ENCODE data around the gene MSX1. TPM values are rescaled to one million over a fixed set of nuclear protein-coding genes. Genes with fewer than 3 reads are reported as not detected.

MSX1 gene
- total and polyA plus RNA-seq, 3 donors from 2014 or later, result 0.99 to 1.7 (median 1.7) TPM

DNA sequence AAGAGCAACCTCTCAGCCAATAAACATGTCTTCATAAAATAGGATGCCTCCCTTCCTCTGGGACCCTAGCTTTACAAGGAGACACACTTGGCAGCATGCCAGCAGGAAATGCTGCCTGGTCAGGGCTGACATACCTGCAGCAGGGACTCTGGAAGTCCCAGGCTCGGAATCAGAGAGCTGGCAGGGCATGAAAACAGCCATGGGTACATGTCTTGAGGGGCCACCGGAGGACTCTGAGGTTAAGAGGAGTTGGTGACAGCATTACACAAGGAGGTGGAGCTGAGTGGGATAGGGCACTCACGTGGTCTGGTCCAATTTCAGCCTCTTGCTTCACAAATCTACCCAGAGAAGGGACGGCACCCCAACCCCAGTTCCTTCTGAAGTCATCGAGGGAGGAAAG lies 15.7 kb downstream of the MSX1 start:
- TF ChIP-seq, protein P1, sequence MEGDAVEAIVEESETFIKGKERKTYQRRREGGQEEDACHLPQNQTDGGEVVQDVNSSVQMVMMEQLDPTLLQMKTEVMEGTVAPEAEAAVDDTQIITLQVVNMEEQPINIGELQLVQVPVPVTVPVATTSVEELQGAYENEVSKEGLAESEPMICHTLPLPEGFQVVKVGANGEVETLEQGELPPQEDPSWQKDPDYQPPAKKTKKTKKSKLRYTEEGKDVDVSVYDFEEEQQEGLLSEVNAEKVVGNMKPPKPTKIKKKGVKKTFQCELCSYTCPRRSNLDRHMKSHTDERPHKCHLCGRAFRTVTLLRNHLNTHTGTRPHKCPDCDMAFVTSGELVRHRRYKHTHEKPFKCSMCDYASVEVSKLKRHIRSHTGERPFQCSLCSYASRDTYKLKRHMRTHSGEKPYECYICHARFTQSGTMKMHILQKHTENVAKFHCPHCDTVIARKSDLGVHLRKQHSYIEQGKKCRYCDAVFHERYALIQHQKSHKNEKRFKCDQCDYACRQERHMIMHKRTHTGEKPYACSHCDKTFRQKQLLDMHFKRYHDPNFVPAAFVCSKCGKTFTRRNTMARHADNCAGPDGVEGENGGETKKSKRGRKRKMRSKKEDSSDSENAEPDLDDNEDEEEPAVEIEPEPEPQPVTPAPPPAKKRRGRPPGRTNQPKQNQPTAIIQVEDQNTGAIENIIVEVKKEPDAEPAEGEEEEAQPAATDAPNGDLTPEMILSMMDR (IDR thresholded peaks at IDR 0.05), result no peak
- no peak for TF ChIP-seq POLR2A (IDR thresholded peaks at IDR 0.05)
- Histone ChIP-seq H3K36me3 (ENCODE audit: low read depth, missing control alignments) (no peaks in the 10 kb centered on the region), H3K27me3 (no peaks in the 10 kb centered on the region), H3K4me3 (no peak overlapping the region), H3K27ac (no peak overlapping the region), H3K9me3 (no peaks in the 10 kb centered on the region), H3K4me1 (peaks cover 6% of the 10 kb centered on the region)
- DNase-seq, result no peak
- intact Hi-C loops (cut with DNase I; ENCODE audit: low total_unique reads), result no loop called here
- 35 to 43% methylated on average over 5 of the region's 5 CpGs for WGBS, 2 donors

DNA sequence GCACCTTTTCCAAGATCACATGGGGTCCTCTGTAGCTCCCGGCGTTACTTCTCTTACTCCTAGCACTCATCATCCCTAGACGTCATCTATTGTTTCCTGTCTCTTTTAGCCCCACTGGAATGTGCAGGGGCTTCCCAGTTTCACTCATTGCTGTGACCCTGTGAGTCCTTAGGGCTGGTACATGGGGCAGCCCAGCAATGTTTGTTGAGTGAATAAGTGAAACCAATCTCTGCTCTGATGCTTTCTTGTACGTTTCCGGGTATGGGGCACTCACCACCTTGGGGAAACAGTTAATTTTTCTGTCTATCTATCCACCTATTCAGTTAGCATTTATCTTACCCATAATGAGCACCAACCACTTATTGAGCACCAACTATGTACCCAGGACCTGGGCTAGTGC lies 16.1 kb downstream of the MSX1 start:
- Histone ChIP-seq H3K4me1 (peaks cover 3% of the 10 kb centered on the region), H3K9me3 (no peaks in the 10 kb centered on the region), H3K36me3 (ENCODE audit: low read depth, missing control alignments) (no peaks in the 10 kb centered on the region), H3K4me3 (no peak overlapping the region), H3K27me3 (no peaks in the 10 kb centered on the region), H3K27ac (no peak overlapping the region)
- intact Hi-C loops (cut with DNase I; ENCODE audit: low total_unique reads), result no loop called here
- WGBS, 2 donors, result 61 to 64% methylated on average over 5 of the region's 5 CpGs
- no peak for TF ChIP-seq POLR2A (IDR thresholded peaks at IDR 0.05)
- TF ChIP-seq, protein P1 (IDR thresholded peaks at IDR 0.05), result no peak
- no peak for DNase-seq

DNA sequence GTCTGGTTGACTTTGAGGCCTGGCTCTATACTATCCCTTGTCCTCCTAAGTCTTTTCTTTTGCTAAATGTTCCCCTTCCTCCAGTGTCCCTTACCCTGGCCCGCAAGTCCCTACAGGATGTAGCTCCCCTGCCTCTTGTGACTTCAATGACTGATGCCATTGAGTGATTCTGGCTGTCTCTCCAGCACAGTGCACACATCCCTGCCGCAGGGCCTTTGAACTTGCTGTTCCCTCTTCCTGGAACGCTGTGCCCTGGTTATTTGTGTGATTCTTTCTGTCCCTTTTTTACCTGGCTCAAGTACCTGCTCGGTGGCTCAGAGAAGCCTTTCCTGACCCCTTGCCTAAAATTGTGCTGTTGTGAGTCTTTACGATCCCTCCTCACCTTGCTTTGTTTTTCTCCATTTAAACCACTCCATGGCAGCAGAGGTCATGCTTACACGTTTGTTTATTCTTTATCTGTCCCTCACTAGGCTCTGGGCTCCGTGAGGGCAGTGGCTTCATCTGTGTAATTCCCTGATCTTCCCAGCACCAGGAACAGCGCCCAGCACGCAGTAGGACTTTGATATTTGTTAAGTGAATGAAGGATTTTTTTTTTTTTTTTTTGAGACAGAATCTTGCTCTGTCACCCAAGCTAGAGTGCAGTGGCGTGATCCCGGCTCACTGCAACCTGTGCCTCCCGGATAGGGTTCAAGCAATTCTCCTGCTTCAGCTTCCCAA lies 17.6 kb downstream of the MSX1 start:
- WGBS, 2 donors, result 87% methylated on average over 12 of the region's 12 CpGs
- Histone ChIP-seq H3K4me1 (peaks cover 3% of the 10 kb centered on the region), H3K36me3 (ENCODE audit: low read depth, missing control alignments) (no peaks in the 10 kb centered on the region), H3K27me3 (no peaks in the 10 kb centered on the region), H3K27ac (no peak overlapping the region), H3K4me3 (no peak overlapping the region), H3K9me3 (no peaks in the 10 kb centered on the region)
- DNase-seq, result no peak
- TF ChIP-seq, protein P1 (IDR thresholded peaks at IDR 0.05), result no peak
- TF ChIP-seq POLR2A (IDR thresholded peaks at IDR 0.05), result no peak
- intact Hi-C loops (cut with DNase I; ENCODE audit: low total_unique reads), result no loop called here

DNA sequence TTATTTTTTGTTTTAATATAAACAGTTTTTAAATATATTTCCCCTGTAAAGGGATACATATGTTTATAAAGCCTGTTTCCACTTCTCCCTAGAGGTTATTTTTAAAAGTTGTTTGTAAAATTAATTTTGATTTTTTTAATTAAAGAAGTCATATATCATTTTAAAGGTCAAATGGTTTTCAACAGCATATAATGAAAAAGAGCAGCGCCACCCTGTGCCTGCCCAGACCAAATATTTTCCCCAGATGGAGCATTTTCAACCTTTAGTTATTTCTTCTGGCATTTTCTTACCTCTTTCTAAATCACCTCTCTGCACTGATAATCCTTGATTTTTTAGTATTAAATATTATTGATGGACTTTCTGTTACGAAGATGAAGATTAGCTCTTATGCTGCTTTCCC lies 21.0 kb downstream of the MSX1 start:
- TF ChIP-seq, protein P1 (IDR thresholded peaks at IDR 0.05), result no peak
- no peak for TF ChIP-seq POLR2A (IDR thresholded peaks at IDR 0.05)
- no peaks in the 10 kb centered on the region for H3K27me3 ChIP-seq
- intact Hi-C loops (cut with DNase I; ENCODE audit: low total_unique reads), result no loop called here
- no peaks in the 10 kb centered on the region for H3K4me1 ChIP-seq
- no peaks in the 10 kb centered on the region for H3K9me3 ChIP-seq
- H3K27ac ChIP-seq, result no peak overlapping the region
- no peak for DNase-seq
- H3K36me3 ChIP-seq (ENCODE audit: low read depth, missing control alignments), result no peaks in the 10 kb centered on the region
- no peak overlapping the region for H3K4me3 ChIP-seq
- 81 to 91% methylated on average over 2 of the region's 2 CpGs for WGBS, 2 donors

DNA sequence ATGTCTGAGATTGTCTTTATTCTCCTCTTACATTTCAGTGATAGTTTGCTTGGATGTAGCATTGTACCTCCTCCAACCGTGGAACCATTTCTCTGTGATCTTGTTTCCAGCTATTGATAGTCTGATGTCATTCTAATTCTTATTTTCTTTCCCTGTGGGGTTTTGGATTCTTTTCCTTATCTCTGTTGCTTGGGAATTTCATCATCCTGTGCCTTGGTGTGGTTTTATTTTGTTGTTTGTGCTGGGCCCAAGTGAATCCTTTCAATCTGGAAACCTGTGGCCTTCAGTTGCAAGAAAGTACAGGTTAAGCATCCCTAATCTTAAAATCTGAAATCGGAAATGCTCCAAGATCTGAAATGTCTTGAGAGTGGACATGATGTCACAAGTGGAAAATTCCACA lies 22.0 kb downstream of the MSX1 start:
- WGBS, 2 donors, result 73 to 89% methylated on average over 2 of the region's 2 CpGs
- no peaks in the 10 kb centered on the region for H3K9me3 ChIP-seq
- H3K27me3 ChIP-seq, result no peaks in the 10 kb centered on the region
- no peak overlapping the region for H3K4me3 ChIP-seq
- H3K27ac ChIP-seq, result no peak overlapping the region
- no peaks in the 10 kb centered on the region for H3K36me3 ChIP-seq (ENCODE audit: low read depth, missing control alignments)
- no peak for DNase-seq
- no peaks in the 10 kb centered on the region for H3K4me1 ChIP-seq
- TF ChIP-seq, protein P1 (IDR thresholded peaks at IDR 0.05), result no peak
- TF ChIP-seq POLR2A (IDR thresholded peaks at IDR 0.05), result no peak
- intact Hi-C loops (cut with DNase I; ENCODE audit: low total_unique reads), result no loop called here

All from testis (tissue), 3 donors.